Loucy (cell line): ENCODE results near the gene ZFHX3.

Source experiments
- H2AFZ ChIP-seq: fragments of 200-600 bp; sonication (generic); 2 replicates; pipeline ENCODE4 v1.6.0; 2016; ENCODE audit warnings: antibody characterized with exemption, mild to moderate bottlenecking, low read length, moderate library complexity
- H3F3A ChIP-seq: fragments of 200-600 bp; 2 replicates; pipeline ENCODE4 v1.6.0; 2016; ENCODE audit warnings: antibody characterized with exemption, low read depth, mild to moderate bottlenecking
- H3K27me3 ChIP-seq: fragments of 200-600 bp; sonication (generic); 2 replicates; pipeline ENCODE4 v1.6.1; 2014; ENCODE audit warnings: low read length, mild to moderate bottlenecking; ENCODE audit not compliant: insufficient read depth, poor library complexity, severe bottlenecking
- H3K36me3 ChIP-seq: fragments of 200-600 bp; sonication (generic); 2 replicates; pipeline ENCODE4 v1.6.1; 2016; ENCODE audit warnings: low read length; ENCODE audit not compliant: insufficient read depth
- H3K4me1 ChIP-seq: fragments of 200-600 bp; sonication (generic); 2 replicates; pipeline ENCODE4 v1.5.1; 2014; ENCODE audit warnings: low read length, mild to moderate bottlenecking; ENCODE audit not compliant: insufficient read depth, poor library complexity, severe bottlenecking
- H3K4me2 ChIP-seq: fragments of 200-600 bp; sonication (generic); 2 replicates; pipeline ENCODE4 v1.6.0; 2014; ENCODE audit warnings: antibody characterized with exemption, low read length, low read depth, mild to moderate bottlenecking; ENCODE audit not compliant: poor library complexity, severe bottlenecking
- H3K4me3 ChIP-seq: fragments of 200-600 bp; sonication (generic); 2 replicates; pipeline ENCODE4 v1.5.1; 2014; ENCODE audit warnings: low read length, mild to moderate bottlenecking, mixed read lengths; ENCODE audit not compliant: poor library complexity, severe bottlenecking
- H3K79me2 ChIP-seq: fragments of 200-600 bp; sonication (generic); 2 replicates; pipeline ENCODE4 v1.6.1; 2014; ENCODE audit warnings: low read length; ENCODE audit not compliant: insufficient read depth
- H3K9ac ChIP-seq: fragments of 200-600 bp; sonication (generic); 2 replicates; pipeline ENCODE4 v1.6.0; 2014; ENCODE audit warnings: mild to moderate bottlenecking, low read depth, low read length, moderate library complexity; ENCODE audit not compliant: poor library complexity, severe bottlenecking
- H3K9me2 ChIP-seq: fragments of 200-600 bp; sonication (generic); replicated peaks from 2 replicates; pipeline ENCODE4 v1.6.1; 2016; ENCODE audit warnings: low read depth, low read length, mixed read lengths
- H3K9me3 ChIP-seq: fragments of 200-600 bp; sonication (generic); 2 replicates; pipeline ENCODE4 v1.6.1; 2014; ENCODE audit warnings: mild to moderate bottlenecking, antibody characterized with exemption, low read length, low read depth; ENCODE audit not compliant: insufficient read depth
- H4K20me1 ChIP-seq: fragments of 200-600 bp; sonication (generic); 2 replicates; pipeline ENCODE4 v1.6.0; 2014; ENCODE audit warnings: antibody characterized with exemption, low read length, mild to moderate bottlenecking; ENCODE audit not compliant: insufficient read depth, poor library complexity, severe bottlenecking
- CTCF ChIP-seq: fragments of 200-600 bp; sonication (generic); conservative IDR thresholded peaks from 2 replicates; pipeline ENCODE4 v1.5.1; 2014; ENCODE audit warnings: mild to moderate bottlenecking, antibody characterized with exemption, low read length
- EZH2phosphoT487 ChIP-seq: fragments of 200-600 bp; IDR thresholded peaks from 2 replicates; pipeline ENCODE4 v1.6.1; 2018; ENCODE audit warnings: antibody characterized with exemption, mild to moderate bottlenecking, moderate library complexity, borderline replicate concordance

The ZFHX3 gene

GRCh38 chr16:73054813-73055482 lies 7.0 kb upstream of the ZFHX3 start:
- no peak overlapping the region for H2AFZ ChIP-seq
- H3K9me3 ChIP-seq: no peaks in the 10 kb centered on the region
- H3K36me3 ChIP-seq: no peaks in the 10 kb centered on the region
- H3K79me2 ChIP-seq: peaks cover 47% of the 10 kb centered on the region; the same call in 1 of the 2 replicates
- peaks cover 5% of the 10 kb centered on the region for H3K27me3 ChIP-seq
- no peaks in the 10 kb centered on the region for H3K9me2 ChIP-seq
- H3K9ac ChIP-seq: no peak overlapping the region
- H3K4me1 ChIP-seq: peaks cover 42% of the 10 kb centered on the region
- H3K4me3 ChIP-seq: peak overlapping the region; percentile 84
- no peaks in the 10 kb centered on the region for H3F3A ChIP-seq
- peak overlapping the region; percentile 81 for H3K4me2 ChIP-seq
- H4K20me1 ChIP-seq: peaks cover 15% of the 10 kb centered on the region
- no peak for TF ChIP-seq CTCF
- TF ChIP-seq EZH2phosphoT487: no peak

- no peaks in the 10 kb centered on the region for H3K36me3 ChIP-seq
- peaks cover 15% of the 10 kb centered on the region for H4K20me1 ChIP-seq
- peaks cover 45% of the 10 kb centered on the region; the same call in 1 of the 2 replicates for H3K79me2 ChIP-seq
- H3F3A ChIP-seq: no peaks in the 10 kb centered on the region
- H3K9ac ChIP-seq: no peak overlapping the region
- H3K4me3 ChIP-seq: peak overlapping the region; percentile 84
- peaks cover 37% of the 10 kb centered on the region for H3K4me1 ChIP-seq
- H3K4me2 ChIP-seq: peak overlapping the region; percentile 81
- H3K27me3 ChIP-seq: peaks cover under 1% of the 10 kb centered on the region
- no peak overlapping the region for H2AFZ ChIP-seq
- TF ChIP-seq EZH2phosphoT487 (no peak), CTCF (no peak)
- no peaks in the 10 kb centered on the region for H3K9me2 ChIP-seq
- H3K9me3 ChIP-seq: no peaks in the 10 kb centered on the region
Measured at GRCh38 chr16:73054498-73054812, 6.5 kb upstream of the ZFHX3 start.

- no peaks in the 10 kb centered on the region for H3K36me3 ChIP-seq
- no peaks in the 10 kb centered on the region for H3K9me2 ChIP-seq
- peaks cover 15% of the 10 kb centered on the region for H4K20me1 ChIP-seq
- no peak overlapping the region for H2AFZ ChIP-seq
- no peaks in the 10 kb centered on the region for H3F3A ChIP-seq
- peak overlapping the region; percentile 84 for H3K4me3 ChIP-seq
- TF ChIP-seq EZH2phosphoT487 (no peak), CTCF (no peak)
- no peaks in the 10 kb centered on the region for H3K27me3 ChIP-seq
- H3K79me2 ChIP-seq: peaks cover 43% of the 10 kb centered on the region; the same call in 1 of the 2 replicates
- no peak overlapping the region for H3K9ac ChIP-seq
- H3K4me2 ChIP-seq: peak overlapping the region; percentile 81
- H3K9me3 ChIP-seq: no peaks in the 10 kb centered on the region
- peaks cover 35% of the 10 kb centered on the region for H3K4me1 ChIP-seq
Measured at GRCh38 chr16:73054125-73054484, 6.2 kb upstream of the ZFHX3 start.
